NOMO-1 treated with DMSO at 0.1 percent for 48 hours (cell line): Measurements from ENCODE around the gene NEUROG2.
"Not testable (repeated sequence)": the region's sequence is repeated elsewhere in the genome, so short reads cannot be mapped to it uniquely, and the experiment has no call there.

ENCODE experiments used
- DNase-seq: peaks from one replicate; lab custom pipeline; 2025; ENCODE audit not compliant: unreplicated experiment; lab: John Stamatoyannopoulos, UW

The NEUROG2 gene

GRCh38 chr4:112492321-112492720, 23.7 kb downstream of the NEUROG2 start:
- no peak for DNase-seq

GRCh38 chr4:112490808-112491207, 25.2 kb downstream of the NEUROG2 start:
- not testable (repeated sequence) for DNase-seq

- DNase-seq, result no peak
These were observed 30.1 kb downstream of the NEUROG2 start for GRCh38 chr4:112485930-112486329.

- no peak for DNase-seq
These were observed 42.0 kb downstream of the NEUROG2 start for GRCh38 chr4:112473985-112474384.

GRCh38 chr4:112472318-112472717, 43.7 kb downstream of the NEUROG2 start:
- DNase-seq, result no peak
